ENCODE data around the gene CDH23.

Gene CDH23

DNA sequence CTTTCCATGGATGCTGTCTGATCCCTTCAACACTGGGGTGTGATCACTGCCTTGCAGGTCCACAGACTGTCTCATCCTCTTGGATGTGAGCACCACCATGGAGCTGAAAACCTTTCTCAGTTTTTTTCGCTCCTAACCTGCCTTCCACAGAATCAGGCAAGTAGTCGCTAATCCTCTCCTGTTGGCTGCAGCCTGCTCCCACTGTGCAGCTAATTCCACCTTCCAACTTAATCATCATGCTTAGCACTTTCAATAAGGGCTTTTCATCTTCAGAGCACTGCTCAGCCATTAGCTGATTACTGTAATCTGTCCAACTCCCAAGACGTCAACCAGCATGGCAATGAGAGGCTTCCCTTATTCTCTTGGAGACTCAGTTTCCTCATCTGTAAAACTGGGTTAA is 15.1 kb upstream of the CDH23 start:
- no peaks in the 10 kb centered on the region for H3K4me1 ChIP-seq (ENCODE audit: insufficient read depth, low read length, poor library complexity, severe bottlenecking)
- no peak for TF ChIP-seq EZH2phosphoT487 (IDR thresholded peaks at IDR 0.05; ENCODE audit: borderline replicate concordance)
- TF ChIP-seq, protein P1, sequence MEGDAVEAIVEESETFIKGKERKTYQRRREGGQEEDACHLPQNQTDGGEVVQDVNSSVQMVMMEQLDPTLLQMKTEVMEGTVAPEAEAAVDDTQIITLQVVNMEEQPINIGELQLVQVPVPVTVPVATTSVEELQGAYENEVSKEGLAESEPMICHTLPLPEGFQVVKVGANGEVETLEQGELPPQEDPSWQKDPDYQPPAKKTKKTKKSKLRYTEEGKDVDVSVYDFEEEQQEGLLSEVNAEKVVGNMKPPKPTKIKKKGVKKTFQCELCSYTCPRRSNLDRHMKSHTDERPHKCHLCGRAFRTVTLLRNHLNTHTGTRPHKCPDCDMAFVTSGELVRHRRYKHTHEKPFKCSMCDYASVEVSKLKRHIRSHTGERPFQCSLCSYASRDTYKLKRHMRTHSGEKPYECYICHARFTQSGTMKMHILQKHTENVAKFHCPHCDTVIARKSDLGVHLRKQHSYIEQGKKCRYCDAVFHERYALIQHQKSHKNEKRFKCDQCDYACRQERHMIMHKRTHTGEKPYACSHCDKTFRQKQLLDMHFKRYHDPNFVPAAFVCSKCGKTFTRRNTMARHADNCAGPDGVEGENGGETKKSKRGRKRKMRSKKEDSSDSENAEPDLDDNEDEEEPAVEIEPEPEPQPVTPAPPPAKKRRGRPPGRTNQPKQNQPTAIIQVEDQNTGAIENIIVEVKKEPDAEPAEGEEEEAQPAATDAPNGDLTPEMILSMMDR (conservative IDR thresholded peaks at IDR 0.05; ENCODE audit: low read length), result no peak

DNA sequence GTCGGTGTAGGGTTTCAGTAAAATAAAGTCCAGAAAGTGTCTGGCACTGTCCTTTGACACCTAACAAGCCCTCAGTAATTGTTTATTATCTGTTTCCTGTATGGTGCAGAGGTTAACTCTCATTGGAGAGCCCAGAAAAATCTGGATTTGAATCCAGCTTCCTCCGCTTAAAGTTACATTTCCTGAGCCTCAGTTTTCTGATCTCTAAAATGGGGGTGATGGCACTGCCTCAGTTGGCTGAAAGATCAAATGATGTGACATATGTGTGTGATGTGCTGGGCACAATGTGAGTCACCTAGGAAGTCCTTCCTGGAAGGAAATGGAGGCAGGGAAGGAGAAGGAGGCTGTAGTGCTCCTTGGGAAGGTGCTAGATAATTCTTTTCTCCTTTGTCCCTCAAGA is 14.7 kb upstream of the CDH23 start:
- TF ChIP-seq EZH2phosphoT487 (IDR thresholded peaks at IDR 0.05; ENCODE audit: borderline replicate concordance), result no peak
- TF ChIP-seq, protein P1 (conservative IDR thresholded peaks at IDR 0.05; ENCODE audit: low read length), result no peak

More for the DNA sequence above, 15.1 kb upstream of the CDH23 start:
- Histone ChIP-seq H3K9ac (ENCODE audit: low read depth, low read length, poor library complexity, severe bottlenecking) (no peak overlapping the region), H3K4me3 (ENCODE audit: low read length, poor library complexity, severe bottlenecking) (no peak overlapping the region), H3K36me3 (ENCODE audit: insufficient read depth, low read length) (no peaks in the 10 kb centered on the region), H3F3A (ENCODE audit: low read depth) (no peaks in the 10 kb centered on the region), H3K9me2 (replicated peaks; ENCODE audit: low read depth, low read length) (no peaks in the 10 kb centered on the region), H3K79me2 (ENCODE audit: insufficient read depth, low read length) (no peaks in the 10 kb centered on the region), H3K4me2 (ENCODE audit: low read depth, low read length, poor library complexity, severe bottlenecking) (no peak overlapping the region), H3K9me3 (ENCODE audit: insufficient read depth, low read depth, low read length) (no peaks in the 10 kb centered on the region), H3K27me3 (ENCODE audit: insufficient read depth, low read length, poor library complexity, severe bottlenecking) (no peaks in the 10 kb centered on the region), H2AFZ (ENCODE audit: low read length) (no peak overlapping the region), H4K20me1 (ENCODE audit: insufficient read depth, low read length, poor library complexity, severe bottlenecking) (no peaks in the 10 kb centered on the region)

DNA sequence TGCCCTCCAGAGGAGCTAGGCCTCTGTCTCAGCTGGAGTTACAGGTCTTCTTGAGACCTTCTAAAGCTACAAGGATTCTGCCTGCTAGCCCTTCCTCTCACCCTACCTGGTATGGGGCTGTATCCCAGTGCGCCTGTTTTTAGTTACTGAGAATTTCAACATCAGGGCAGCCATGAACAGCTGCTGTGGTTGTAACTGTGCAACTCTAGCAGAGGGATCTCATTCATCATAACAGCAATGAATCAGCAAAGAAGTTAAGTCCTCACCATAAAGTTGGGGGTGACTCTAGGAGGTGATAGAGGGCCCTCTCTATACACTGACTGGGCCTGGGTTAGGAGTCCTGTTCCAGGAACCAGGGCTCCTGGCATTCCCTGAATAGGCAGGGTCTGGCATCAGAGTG is 14.0 kb upstream of the CDH23 start:
- H3K9me3 ChIP-seq (ENCODE audit: insufficient read depth, low read depth, low read length), result no peaks in the 10 kb centered on the region

More for the DNA sequence above, 14.7 kb upstream of the CDH23 start:
- no peaks in the 10 kb centered on the region for H3K9me2 ChIP-seq (replicated peaks; ENCODE audit: low read depth, low read length)
- H3K79me2 ChIP-seq (ENCODE audit: insufficient read depth, low read length), result no peaks in the 10 kb centered on the region
- no peak overlapping the region for H3K4me2 ChIP-seq (ENCODE audit: low read depth, low read length, poor library complexity, severe bottlenecking)
- H3F3A ChIP-seq (ENCODE audit: low read depth), result no peaks in the 10 kb centered on the region
- H3K36me3 ChIP-seq (ENCODE audit: insufficient read depth, low read length), result no peaks in the 10 kb centered on the region
- no peaks in the 10 kb centered on the region for H4K20me1 ChIP-seq (ENCODE audit: insufficient read depth, low read length, poor library complexity, severe bottlenecking)
- no peaks in the 10 kb centered on the region for H3K4me1 ChIP-seq (ENCODE audit: insufficient read depth, low read length, poor library complexity, severe bottlenecking)
- H3K27me3 ChIP-seq (ENCODE audit: insufficient read depth, low read length, poor library complexity, severe bottlenecking), result no peaks in the 10 kb centered on the region
- no peak overlapping the region for H3K4me3 ChIP-seq (ENCODE audit: low read length, poor library complexity, severe bottlenecking)
- no peaks in the 10 kb centered on the region for H3K9me3 ChIP-seq (ENCODE audit: insufficient read depth, low read depth, low read length)
- H2AFZ ChIP-seq (ENCODE audit: low read length), result no peak overlapping the region
- H3K9ac ChIP-seq (ENCODE audit: low read depth, low read length, poor library complexity, severe bottlenecking), result no peak overlapping the region

More for the DNA sequence above, 14.0 kb upstream of the CDH23 start:
- Histone ChIP-seq H3K4me1 (ENCODE audit: insufficient read depth, low read length, poor library complexity, severe bottlenecking) (no peaks in the 10 kb centered on the region), H2AFZ (ENCODE audit: low read length) (no peak overlapping the region), H3K79me2 (ENCODE audit: insufficient read depth, low read length) (no peaks in the 10 kb centered on the region), H3K27me3 (ENCODE audit: insufficient read depth, low read length, poor library complexity, severe bottlenecking) (no peaks in the 10 kb centered on the region), H3K4me2 (ENCODE audit: low read depth, low read length, poor library complexity, severe bottlenecking) (no peak overlapping the region), H3F3A (ENCODE audit: low read depth) (no peaks in the 10 kb centered on the region), H3K9me2 (replicated peaks; ENCODE audit: low read depth, low read length) (no peaks in the 10 kb centered on the region), H4K20me1 (ENCODE audit: insufficient read depth, low read length, poor library complexity, severe bottlenecking) (no peaks in the 10 kb centered on the region), H3K9ac (ENCODE audit: low read depth, low read length, poor library complexity, severe bottlenecking) (no peak overlapping the region), H3K4me3 (ENCODE audit: low read length, poor library complexity, severe bottlenecking) (no peak overlapping the region), H3K36me3 (ENCODE audit: insufficient read depth, low read length) (no peaks in the 10 kb centered on the region)
- TF ChIP-seq, protein P1 (conservative IDR thresholded peaks at IDR 0.05; ENCODE audit: low read length), result no peak
- no peak for TF ChIP-seq EZH2phosphoT487 (IDR thresholded peaks at IDR 0.05; ENCODE audit: borderline replicate concordance)

Measured in Loucy (cell line).